K562 (cell line): ENCODE measurements around the gene FMNL3. TPM values are rescaled to one million over a fixed set of nuclear protein-coding genes. Genes with fewer than 3 reads are reported as not detected.

Source experiments
- ATAC-seq: fragments of 200-7000 bp; cut with Tn5 transposase; 3 replicates; pipeline ENCODE4 v1.9.1; 2020; ENCODE audit warnings: moderate library complexity
- BruUV-seq: library from RNA; stranded (reverse); fragments of 400-500 nt; replicated peaks from 2 replicates; lab custom pipeline; 2021; lab: Mats Ljungman, UMichigan
- CTCF ChIA-PET: fragments of 300-600 bp; formaldehyde crosslinking; extraction: SDS; loops from one replicate; lab custom pipeline; 2021; ENCODE audit warnings: low intra/inter-chr PET ratio; lab: Yijun Ruan, JAX
- POLR2A ChIA-PET: fragments of 300-600, 350-650 bp; sonication (Branson Sonifier 250); formaldehyde crosslinking; extraction: SDS; loops from one replicate; lab custom pipeline; 2021; ENCODE audit warnings: antibody characterized with exemption, inconsistent platforms; lab: Yijun Ruan, JAX
- DNase-seq, 4 experiments: peaks; one replicate each; pipeline versions ENCODE4 v3.0.0 to v3.0.0-alpha.2; 2011 to 2018; ENCODE audit warnings: low spot score in 3 of 4, mixed read lengths in 3 of 4; ENCODE audit errors: extremely low read depth in 1 of 4
- FAIRE-seq: peaks from 2 replicates; lab custom pipeline; 2011; peaks lifted over from hg19 to GRCh38; lab: Jason Lieb, UNC
- H2AFZ ChIP-seq: 2 replicates; pipeline ENCODE4 v1.6.0; 2011; ENCODE audit warnings: low read depth, low read length, control low read depth, inconsistent platforms
- H3K27ac ChIP-seq: fragments of 200-600 bp; 3 replicates; pipeline ENCODE4 v1.8.0; 2011; ENCODE audit warnings: low read depth, mild to moderate bottlenecking, control low read depth, inconsistent platforms, low read length, moderate library complexity, mixed read lengths; ENCODE audit errors: extremely low read depth
- H3K27me3 ChIP-seq, 2 experiments: fragments of 300-600 bp in 1 of 2; 2 replicates in 1 of 2; 3 replicates in 1 of 2; pipeline versions ENCODE4 v1.6.0 to v1.8.0; 2011; ENCODE audit warnings: inconsistent platforms in 2 of 2, low read length in 2 of 2, mild to moderate bottlenecking in 1 of 2, mixed read lengths in 1 of 2, moderate library complexity in 1 of 2; ENCODE audit not compliant: control insufficient read depth in 2 of 2, insufficient read depth in 2 of 2
- H3K36me3 ChIP-seq: fragments of 300-600 bp; 3 replicates; pipeline ENCODE4 v1.8.0; 2011; ENCODE audit warnings: mild to moderate bottlenecking, low read length, inconsistent platforms; ENCODE audit not compliant: control insufficient read depth, insufficient read depth
- H3K4me1 ChIP-seq, 2 experiments: fragments of 200-600 bp in 1 of 2; replicated peaks in 1 of 2; 2 replicates in 1 of 2; 3 replicates in 1 of 2; pipeline versions ENCODE4 v1.5.1 to v1.8.0; 2011; ENCODE audit warnings: inconsistent platforms in 2 of 2, low read length in 2 of 2, mild to moderate bottlenecking in 1 of 2, mixed read lengths in 1 of 2, moderate library complexity in 1 of 2; ENCODE audit not compliant: control insufficient read depth in 2 of 2, insufficient read depth in 2 of 2
- H3K4me2 ChIP-seq: 2 replicates; pipeline ENCODE4 v1.6.1; 2011; ENCODE audit warnings: low read length, control low read depth, inconsistent platforms, mixed read lengths; ENCODE audit not compliant: insufficient read depth
- H3K4me3 ChIP-seq: fragments of 200-600 bp; sonication (generic), shearing (Covaris generic); 2 replicates; pipeline ENCODE4 v1.5.1; 2016; ENCODE audit warnings: control low read depth, inconsistent platforms
- H3K79me2 ChIP-seq: fragments of 200-600 bp; 3 replicates; pipeline ENCODE4 v1.8.0; 2011; ENCODE audit warnings: low read length, inconsistent platforms; ENCODE audit not compliant: control insufficient read depth, insufficient read depth
- H3K9ac ChIP-seq, 2 experiments: 2 replicates each; pipeline versions ENCODE4 v1.6.0 to v1.6.1; 2011; ENCODE audit warnings: low read depth in 2 of 2, low read length in 2 of 2, control low read depth in 1 of 2, inconsistent platforms in 1 of 2, mild to moderate bottlenecking in 1 of 2, mixed read lengths in 1 of 2; ENCODE audit not compliant: insufficient read depth in 1 of 2
- H3K9me1 ChIP-seq: one replicate; pipeline ENCODE4 v1.6.0; 2011; ENCODE audit warnings: inconsistent platforms, mild to moderate bottlenecking, low read length, moderate library complexity; ENCODE audit not compliant: control insufficient read depth, insufficient read depth
- H3K9me3 ChIP-seq: replicated peaks from 2 replicates; pipeline ENCODE4 v1.5.1; 2011; ENCODE audit warnings: low read depth, low read length, inconsistent platforms; ENCODE audit not compliant: control insufficient read depth, insufficient read depth
- H4K20me1 ChIP-seq: replicated peaks from 2 replicates; pipeline ENCODE4 v1.6.1; 2011; ENCODE audit warnings: low read length, inconsistent platforms, mixed read lengths; ENCODE audit not compliant: control insufficient read depth, insufficient read depth
- DMBX1 ChIP-seq: fragments of 250-450 bp; sonication (Bioruptor Pico); IDR thresholded peaks from 2 replicates; pipeline ENCODE4 v1.8.0; 2022; ENCODE audit warnings: inconsistent platforms, mild to moderate bottlenecking, moderate library complexity, borderline replicate concordance
- HNRNPUL1 ChIP-seq: fragments of 200-400 bp; formaldehyde crosslinking; IDR thresholded peaks from 2 replicates; pipeline ENCODE4 v1.6.1; 2017; ENCODE audit warnings: low read length
- POU5F1 ChIP-seq: fragments of 150-350 bp; IDR thresholded peaks from 2 replicates; pipeline ENCODE4 v1.6.1; 2014; ENCODE audit warnings: borderline replicate concordance, low read length, low read depth, mild to moderate bottlenecking; ENCODE audit not compliant: partially characterized antibody
- ZNF282 ChIP-seq: sonication (generic); formaldehyde crosslinking; IDR thresholded peaks from 2 replicates; pipeline ENCODE4 v1.8.1; 2023; ENCODE audit warnings: missing genetic modification reagents
- WGBS: fragments of 100-300 bp; shearing (Covaris generic); methylation state at CpG from one replicate; pipeline ENCODE4 v1.1.6; 2016; ENCODE audit warnings: low coverage, mixed read lengths; ENCODE audit not compliant: insufficient coverage; ENCODE audit errors: missing lambda C conversion rate; 5-methylcytosine and 5-hydroxymethylcytosine counted together
- in situ Hi-C: fragments of 300-500 bp; cut with MboI; formaldehyde crosslinking; loops from 4 replicates; pipeline ENCODE4 v1.15.0; 2018; ENCODE audit warnings: inconsistent platforms, mixed read lengths
- intact Hi-C: fragments of 100-400 bp; cut with micrococcal nuclease; formaldehyde crosslinking; loops from 2 replicates; pipeline ENCODE4 v1.14.2; 2022
- polyA plus RNA-seq, 8 experiments: library from polyadenylated mRNA; depleted of rRNA in 4 of 8; stranded (reverse) in 5 of 8; unstranded in 3 of 8; fragments of >200 nt; fragmentation: Nextera tagmentation in 2 of 8; fragmentation: Illumina TruSeq in 1 of 8; extraction: Ambion mirVana in 2 of 8; extraction: Trizol in 1 of 8; gene quantifications; 2 replicates each; pipeline versions ENCODE4 v1.2.1 to v1.2.3, GENCODE V29; 2011 to 2014; ENCODE audit warnings: inconsistent platforms in 1 of 8, missing spikeins in 1 of 8
- total RNA-seq, 7 experiments: library from RNA; depleted of rRNA in 6 of 7; stranded (reverse); fragments of >200 nt in 6 of 7; fragmentation: Illumina TruSeq in 2 of 7; extraction: Trizol in 2 of 7; gene quantifications; 2 replicates each; pipeline versions ENCODE4 v1.2.1 to v1.2.3, GENCODE V29; 2011 to 2021; ENCODE audit warnings: low replicate concordance in 1 of 7
- TF ChIP-seq, protein P1 (sequence below): fragments of 450-650 bp; IDR thresholded peaks from 2 replicates; pipeline ENCODE4 v1.6.1; 2016
- TF ChIP-seq, protein P2 (sequence below): fragments of 450-650 bp; IDR thresholded peaks from 2 replicates; pipeline ENCODE4 v1.6.1; 2016; ENCODE audit warnings: low read depth
- TF ChIP-seq, protein P3 (sequence below): sonication (generic); formaldehyde crosslinking; IDR thresholded peaks from 2 replicates; pipeline ENCODE4 v1.8.0; 2022; ENCODE audit warnings: missing genetic modification reagents, mild to moderate bottlenecking, borderline replicate concordance

FMNL3 gene
- total and polyA plus RNA-seq, 9 of the 15 experiments (the other 6 are each of a cell fraction or from before 2014, with no cell fraction given), result 0.49 to 14.4 (median 6.8) TPM

DNA sequence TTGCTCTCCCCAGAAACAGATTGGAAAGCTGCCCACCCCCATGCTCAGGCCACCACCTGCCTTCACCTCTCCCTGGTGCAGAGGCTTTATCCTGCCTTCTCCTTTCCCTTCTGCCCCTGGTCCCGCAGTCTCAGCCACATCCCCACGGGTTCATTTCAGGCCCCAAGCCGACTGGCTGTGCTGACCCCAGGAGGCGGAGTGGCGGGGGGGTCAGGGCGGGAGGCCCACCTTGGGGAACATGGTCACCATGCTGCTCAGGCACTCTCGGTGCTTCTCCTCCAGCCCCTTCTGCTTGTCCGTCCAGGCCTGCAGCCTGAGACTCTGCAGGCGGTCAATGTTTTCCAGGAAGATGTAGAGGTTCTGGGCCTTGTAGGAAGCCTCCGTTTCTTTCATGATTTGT, 108.7 kb downstream of the FMNL3 start:
- H3K4me3 ChIP-seq, result no peak overlapping the region
- no peak overlapping the region for H3K4me2 ChIP-seq
- no peaks in the 10 kb centered on the region for H3K9me1 ChIP-seq
- H3K9me3 ChIP-seq, result no peaks in the 10 kb centered on the region
- peaks cover 8% of the 10 kb centered on the region; the same call in 1 of the 2 replicates for H4K20me1 ChIP-seq
- H3K27ac ChIP-seq, result no peak overlapping the region
- POLR2A ChIA-PET, result interaction anchor here (1.3 to 1.5 kb wide), 2 partner anchors 13 to 43 kb away, joined by 4 to 6 read pairs; no protein-coding TSS in a partner anchor
- H3K4me1 ChIP-seq, result peaks cover 0 to 3% of the 10 kb centered on the region in 2 experiments; a peak in 1 of 5 replicates
- DNase-seq (peak in 2 of 4 experiments; percentile 5 to 9), FAIRE-seq (no peak), ATAC-seq (no peak)
- no peaks in the 10 kb centered on the region for H3K36me3 ChIP-seq
- in situ Hi-C loops, result no loop called here
- peak overlapping the region in 1 of 2 experiments; percentile 68; a peak in 1 of 4 replicates for H3K9ac ChIP-seq
- intact Hi-C loops, result no loop called here
- 40% methylated on average over 4 of the region's 10 CpGs for WGBS
- CTCF ChIA-PET, result no interaction called here
- no peaks in the 10 kb centered on the region for H3K79me2 ChIP-seq
- no peaks in the 10 kb centered on the region; a peak in 1 of 5 replicates for H3K27me3 ChIP-seq
- BruUV-seq, result no TSS peak
- no peak overlapping the region for H2AFZ ChIP-seq
- TF ChIP-seq, protein P1, sequence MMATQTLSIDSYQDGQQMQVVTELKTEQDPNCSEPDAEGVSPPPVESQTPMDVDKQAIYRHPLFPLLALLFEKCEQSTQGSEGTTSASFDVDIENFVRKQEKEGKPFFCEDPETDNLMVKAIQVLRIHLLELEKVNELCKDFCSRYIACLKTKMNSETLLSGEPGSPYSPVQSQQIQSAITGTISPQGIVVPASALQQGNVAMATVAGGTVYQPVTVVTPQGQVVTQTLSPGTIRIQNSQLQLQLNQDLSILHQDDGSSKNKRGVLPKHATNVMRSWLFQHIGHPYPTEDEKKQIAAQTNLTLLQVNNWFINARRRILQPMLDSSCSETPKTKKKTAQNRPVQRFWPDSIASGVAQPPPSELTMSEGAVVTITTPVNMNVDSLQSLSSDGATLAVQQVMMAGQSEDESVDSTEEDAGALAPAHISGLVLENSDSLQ, result no peak
- TF ChIP-seq, protein P2, sequence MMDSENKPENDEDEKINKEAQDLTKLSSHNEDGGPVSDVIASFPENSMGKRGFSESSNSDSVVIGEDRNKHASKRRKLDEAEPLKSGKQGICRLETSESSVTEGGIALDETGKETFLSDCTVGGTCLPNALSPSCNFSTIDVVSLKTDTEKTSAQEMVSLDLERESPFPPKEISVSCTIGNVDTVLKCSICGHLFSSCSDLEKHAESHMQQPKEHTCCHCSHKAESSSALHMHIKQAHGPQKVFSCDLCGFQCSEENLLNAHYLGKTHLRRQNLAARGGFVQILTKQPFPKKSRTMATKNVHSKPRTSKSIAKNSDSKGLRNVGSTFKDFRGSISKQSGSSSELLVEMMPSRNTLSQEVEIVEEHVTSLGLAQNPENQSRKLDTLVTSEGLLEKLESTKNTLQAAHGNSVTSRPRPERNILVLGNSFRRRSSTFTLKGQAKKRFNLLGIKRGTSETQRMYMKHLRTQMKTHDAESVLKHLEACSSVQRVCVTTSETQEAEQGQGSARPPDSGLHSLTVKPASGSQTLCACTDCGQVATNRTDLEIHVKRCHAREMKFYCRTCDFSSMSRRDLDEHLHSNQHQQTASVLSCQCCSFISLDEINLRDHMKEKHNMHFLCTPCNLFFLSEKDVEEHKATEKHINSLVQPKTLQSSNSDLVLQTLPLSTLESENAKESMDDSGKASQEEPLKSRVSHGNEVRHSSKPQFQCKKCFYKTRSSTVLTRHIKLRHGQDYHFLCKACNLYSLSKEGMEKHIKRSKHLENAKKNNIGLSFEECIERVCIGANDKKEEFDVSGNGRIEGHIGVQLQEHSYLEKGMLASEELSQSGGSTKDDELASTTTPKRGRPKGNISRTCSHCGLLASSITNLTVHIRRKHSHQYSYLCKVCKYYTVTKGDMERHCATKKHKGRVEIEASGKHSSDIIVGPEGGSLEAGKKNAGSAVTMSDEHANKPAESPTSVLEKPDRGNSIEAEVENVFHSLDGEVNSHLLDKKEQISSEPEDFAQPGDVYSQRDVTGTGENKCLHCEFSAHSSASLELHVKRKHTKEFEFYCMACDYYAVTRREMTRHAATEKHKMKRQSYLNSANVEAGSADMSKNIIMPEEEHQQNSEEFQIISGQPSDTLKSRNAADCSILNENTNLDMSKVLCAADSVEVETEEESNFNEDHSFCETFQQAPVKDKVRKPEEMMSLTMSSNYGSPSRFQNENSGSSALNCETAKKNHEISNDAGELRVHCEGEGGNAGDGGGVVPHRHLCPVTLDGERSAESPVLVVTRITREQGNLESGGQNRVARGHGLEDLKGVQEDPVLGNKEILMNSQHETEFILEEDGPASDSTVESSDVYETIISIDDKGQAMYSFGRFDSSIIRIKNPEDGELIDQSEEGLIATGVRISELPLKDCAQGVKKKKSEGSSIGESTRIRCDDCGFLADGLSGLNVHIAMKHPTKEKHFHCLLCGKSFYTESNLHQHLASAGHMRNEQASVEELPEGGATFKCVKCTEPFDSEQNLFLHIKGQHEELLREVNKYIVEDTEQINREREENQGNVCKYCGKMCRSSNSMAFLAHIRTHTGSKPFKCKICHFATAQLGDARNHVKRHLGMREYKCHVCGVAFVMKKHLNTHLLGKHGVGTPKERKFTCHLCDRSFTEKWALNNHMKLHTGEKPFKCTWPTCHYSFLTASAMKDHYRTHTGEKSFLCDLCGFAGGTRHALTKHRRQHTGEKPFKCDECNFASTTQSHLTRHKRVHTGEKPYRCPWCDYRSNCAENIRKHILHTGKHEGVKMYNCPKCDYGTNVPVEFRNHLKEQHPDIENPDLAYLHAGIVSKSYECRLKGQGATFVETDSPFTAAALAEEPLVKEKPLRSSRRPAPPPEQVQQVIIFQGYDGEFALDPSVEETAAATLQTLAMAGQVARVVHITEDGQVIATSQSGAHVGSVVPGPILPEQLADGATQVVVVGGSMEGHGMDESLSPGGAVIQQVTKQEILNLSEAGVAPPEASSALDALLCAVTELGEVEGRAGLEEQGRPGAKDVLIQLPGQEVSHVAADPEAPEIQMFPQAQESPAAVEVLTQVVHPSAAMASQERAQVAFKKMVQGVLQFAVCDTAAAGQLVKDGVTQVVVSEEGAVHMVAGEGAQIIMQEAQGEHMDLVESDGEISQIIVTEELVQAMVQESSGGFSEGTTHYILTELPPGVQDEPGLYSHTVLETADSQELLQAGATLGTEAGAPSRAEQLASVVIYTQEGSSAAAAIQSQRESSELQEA, result no peak
- TF ChIP-seq, protein P3, sequence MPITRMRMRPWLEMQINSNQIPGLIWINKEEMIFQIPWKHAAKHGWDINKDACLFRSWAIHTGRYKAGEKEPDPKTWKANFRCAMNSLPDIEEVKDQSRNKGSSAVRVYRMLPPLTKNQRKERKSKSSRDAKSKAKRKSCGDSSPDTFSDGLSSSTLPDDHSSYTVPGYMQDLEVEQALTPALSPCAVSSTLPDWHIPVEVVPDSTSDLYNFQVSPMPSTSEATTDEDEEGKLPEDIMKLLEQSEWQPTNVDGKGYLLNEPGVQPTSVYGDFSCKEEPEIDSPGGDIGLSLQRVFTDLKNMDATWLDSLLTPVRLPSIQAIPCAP (CRISPR knock-in tag), result no peak
- TF ChIP-seq ZNF282 (CRISPR knock-in tag) (no peak), HNRNPUL1 (no peak), DMBX1 (CRISPR knock-in tag) (no peak), POU5F1 (no peak)
